ENCODE measurements around the gene FARP2. TPM values are rescaled to one million over a fixed set of nuclear protein-coding genes. Genes with fewer than 3 reads are reported as not detected.

FARP2 gene
- total RNA-seq, 2 donors from 2014 or later: 48.1 to 67.4 TPM

GRCh38 chr2:241309684-241310117, 46.4 kb upstream of the FARP2 start:
- no peaks in the 10 kb centered on the region for H3K36me3 ChIP-seq
- H3K9me3 ChIP-seq: no peaks in the 10 kb centered on the region
- no peak for TF ChIP-seq CTCF (IDR thresholded peaks at IDR 0.05)
- DNase-seq (ENCODE audit: low spot score): no peak
- H3K4me3 ChIP-seq: no peak overlapping the region
- H3K4me1 ChIP-seq (ENCODE audit: control insufficient read depth in 1 of 2, low read depth in 2 of 2): peaks cover 20 to 36% of the 10 kb centered on the region in 2 donors
- no peaks in the 10 kb centered on the region for H3K27me3 ChIP-seq (replicated peaks; ENCODE audit: insufficient read depth)
- ATAC-seq (ENCODE audit: insufficient number of reproducible peaks, low FRiP score, low read depth): no peak
- peak overlapping the region in 1 of 2 donors; percentile 28 for H3K27ac ChIP-seq

GRCh38 chr2:241310917-241311566, 45.0 kb upstream of the FARP2 start:
- no peak for TF ChIP-seq CTCF (IDR thresholded peaks at IDR 0.05)
- DNase-seq (ENCODE audit: low spot score) (no peak), ATAC-seq (ENCODE audit: insufficient number of reproducible peaks, low FRiP score, low read depth) (no peak)
- no peak overlapping the region for H3K27ac ChIP-seq
- H3K27me3 ChIP-seq (replicated peaks; ENCODE audit: insufficient read depth): no peaks in the 10 kb centered on the region
- H3K36me3 ChIP-seq: no peaks in the 10 kb centered on the region
- H3K4me1 ChIP-seq (ENCODE audit: control insufficient read depth in 1 of 2, low read depth in 2 of 2): peaks cover 20 to 36% of the 10 kb centered on the region in 2 donors
- no peaks in the 10 kb centered on the region for H3K9me3 ChIP-seq
- H3K4me3 ChIP-seq: no peak overlapping the region

GRCh38 chr2:241312082-241312481, 44.0 kb upstream of the FARP2 start:
- no peaks in the 10 kb centered on the region for H3K27me3 ChIP-seq (replicated peaks; ENCODE audit: insufficient read depth)
- H3K9me3 ChIP-seq: no peaks in the 10 kb centered on the region
- no peaks in the 10 kb centered on the region for H3K36me3 ChIP-seq
- no peak overlapping the region for H3K27ac ChIP-seq
- DNase-seq (ENCODE audit: low spot score) (no peak), ATAC-seq (ENCODE audit: insufficient number of reproducible peaks, low FRiP score, low read depth) (no peak)
- no peak overlapping the region for H3K4me3 ChIP-seq
- no peak for TF ChIP-seq CTCF (IDR thresholded peaks at IDR 0.05)
- peaks cover 23 to 41% of the 10 kb centered on the region in 2 donors for H3K4me1 ChIP-seq (ENCODE audit: control insufficient read depth in 1 of 2, low read depth in 2 of 2)

GRCh38 chr2:241313543-241314095, 42.5 kb upstream of the FARP2 start:
- H3K4me1 ChIP-seq (ENCODE audit: control insufficient read depth in 1 of 2, low read depth in 2 of 2): peaks cover 31 to 47% of the 10 kb centered on the region in 2 donors
- no peak for TF ChIP-seq CTCF (IDR thresholded peaks at IDR 0.05)
- H3K4me3 ChIP-seq: peak overlapping the region; percentile 80
- DNase-seq (ENCODE audit: low spot score) (no peak), ATAC-seq (ENCODE audit: insufficient number of reproducible peaks, low FRiP score, low read depth) (no peak)
- H3K27me3 ChIP-seq (replicated peaks; ENCODE audit: insufficient read depth): no peaks in the 10 kb centered on the region
- H3K9me3 ChIP-seq: no peaks in the 10 kb centered on the region
- H3K27ac ChIP-seq: no peak overlapping the region
- H3K36me3 ChIP-seq: no peaks in the 10 kb centered on the region

GRCh38 chr2:241314226-241315092, 41.6 kb upstream of the FARP2 start:
- H3K27ac ChIP-seq: peak overlapping the region; percentile 99
- no peak for DNase-seq (ENCODE audit: low spot score)
- H3K9me3 ChIP-seq: no peaks in the 10 kb centered on the region
- TF ChIP-seq CTCF (IDR thresholded peaks at IDR 0.05): no peak
- no peaks in the 10 kb centered on the region for H3K36me3 ChIP-seq
- H3K27me3 ChIP-seq (replicated peaks; ENCODE audit: insufficient read depth): no peaks in the 10 kb centered on the region
- no peak for ATAC-seq (ENCODE audit: insufficient number of reproducible peaks, low FRiP score, low read depth)
- H3K4me1 ChIP-seq (ENCODE audit: control insufficient read depth in 1 of 2, low read depth in 2 of 2): peaks cover 29 to 48% of the 10 kb centered on the region in 2 donors
- H3K4me3 ChIP-seq: peak overlapping the region; percentile 80
